Osteoblast (primary cell): ENCODE results near the gene ADRM1. TPM values are rescaled to one million over a fixed set of nuclear protein-coding genes. Genes with fewer than 3 reads are reported as not detected.
A peak's percentile ranks its signal among the peaks of the same experiment; 100 is the strongest.

Experiments used
- DNase-seq: peaks from one replicate; pipeline ENCODE4 v3.0.0; 2011; ENCODE audit warnings: low spot score, mixed read lengths; ENCODE audit not compliant: insufficient read length; ENCODE audit errors: missing footprints
- H2AFZ ChIP-seq: 2 replicates; pipeline ENCODE4 v1.6.0; 2011; ENCODE audit warnings: mild to moderate bottlenecking, low read length
- H3K27ac ChIP-seq: 2 replicates; pipeline ENCODE4 v1.5.1; 2011; ENCODE audit warnings: mild to moderate bottlenecking, low read depth, low read length, moderate library complexity
- H3K27me3 ChIP-seq: 2 replicates; pipeline ENCODE4 v1.6.0; 2012; ENCODE audit warnings: mild to moderate bottlenecking, control low read depth, inconsistent platforms, low read length, moderate library complexity; ENCODE audit not compliant: insufficient read depth
- H3K36me3 ChIP-seq: 2 replicates; pipeline ENCODE4 v1.5.1; 2011; ENCODE audit warnings: mild to moderate bottlenecking, low read length, control low read depth, moderate library complexity; ENCODE audit not compliant: insufficient read depth
- H3K4me1 ChIP-seq: 2 replicates; pipeline ENCODE4 v1.5.1; 2011; ENCODE audit warnings: mild to moderate bottlenecking, low read length, control low read depth, moderate library complexity; ENCODE audit not compliant: insufficient read depth
- H3K4me2 ChIP-seq: 2 replicates; pipeline ENCODE4 v1.6.0; 2011; ENCODE audit warnings: mild to moderate bottlenecking, low read length; ENCODE audit not compliant: insufficient read depth
- H3K4me3 ChIP-seq: fragments of 200-600 bp; sonication (generic); 3 replicates; pipeline ENCODE4 v1.5.1; 2012; ENCODE audit warnings: mild to moderate bottlenecking, low read length, inconsistent platforms; ENCODE audit not compliant: insufficient read depth
- H3K79me2 ChIP-seq: 2 replicates; pipeline ENCODE4 v1.6.0; 2012; ENCODE audit warnings: mild to moderate bottlenecking, low read length, control low read depth, inconsistent platforms; ENCODE audit not compliant: insufficient read depth
- H3K9me3 ChIP-seq: 2 replicates; pipeline ENCODE4 v1.5.1; 2011; ENCODE audit warnings: low read depth, low read length, control low read depth
- H4K20me1 ChIP-seq: 2 replicates; pipeline ENCODE4 v1.6.0; 2012; ENCODE audit warnings: mild to moderate bottlenecking, low read length, control low read depth; ENCODE audit not compliant: insufficient read depth
- CTCF ChIP-seq: IDR thresholded peaks from 2 replicates; pipeline ENCODE4 v1.5.1; 2011; ENCODE audit warnings: mild to moderate bottlenecking, low read depth, low read length, moderate library complexity; ENCODE audit errors: extremely low read depth
- total RNA-seq: library from RNA; depleted of rRNA; stranded (reverse); fragments of >200 nt; gene quantifications from 2 replicates; pipeline ENCODE4 v1.2.3, GENCODE V29; 2012

ADRM1 gene
- total RNA-seq, 1 donor: 103 TPM

DNA sequence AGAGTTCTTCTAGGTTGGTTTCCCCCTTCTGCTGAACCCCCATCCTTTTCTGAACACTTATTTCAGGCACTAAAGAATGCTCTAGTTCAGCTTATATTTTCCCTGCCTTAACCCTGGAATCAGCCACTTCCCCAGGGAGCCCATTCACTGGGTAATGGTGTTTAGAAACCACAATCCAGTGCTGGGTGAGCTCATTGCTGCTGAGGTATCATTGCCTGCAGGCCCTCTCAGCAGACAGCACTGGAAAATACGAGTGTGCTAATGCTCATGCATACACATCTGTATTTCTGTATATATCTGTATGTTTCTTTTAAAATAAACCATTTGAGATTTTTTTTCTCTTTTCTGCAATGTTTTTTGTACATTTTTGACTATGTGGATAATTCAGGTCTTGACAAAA lies 37.4 kb upstream of the ADRM1 start:
- H3K9me3 ChIP-seq: no peaks in the 10 kb centered on the region
- peaks cover 52% of the 10 kb centered on the region for H3K36me3 ChIP-seq
- no peak overlapping the region for H2AFZ ChIP-seq
- peaks cover 10% of the 10 kb centered on the region for H3K79me2 ChIP-seq
- peak; percentile 14 for DNase-seq
- H3K27ac ChIP-seq: no peak overlapping the region
- no peak for TF ChIP-seq CTCF
- no peak overlapping the region for H3K4me3 ChIP-seq
- peaks cover 33% of the 10 kb centered on the region for H4K20me1 ChIP-seq
- H3K27me3 ChIP-seq: no peaks in the 10 kb centered on the region
- H3K4me2 ChIP-seq: no peak overlapping the region
- no peaks in the 10 kb centered on the region for H3K4me1 ChIP-seq

DNA sequence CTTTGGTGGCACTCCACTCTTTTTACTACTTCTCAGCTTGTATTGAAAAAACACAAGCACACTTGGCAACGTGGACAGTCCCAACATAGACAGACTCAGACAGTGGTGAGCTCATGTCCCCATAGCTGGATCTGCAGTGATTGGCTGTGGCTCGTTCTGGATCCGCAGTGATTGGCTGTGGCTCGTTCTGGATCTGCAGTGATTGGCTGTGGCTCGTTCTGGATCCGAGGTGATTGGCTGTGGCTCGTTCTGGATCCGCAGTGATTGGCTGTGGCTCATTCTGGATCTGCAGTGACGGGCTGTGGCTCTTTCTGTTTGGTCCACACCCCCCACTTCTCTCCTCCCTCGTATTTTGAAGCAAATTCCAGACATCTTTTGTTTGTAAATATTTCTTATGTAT lies 36.5 kb upstream of the ADRM1 start:
- no peak for TF ChIP-seq CTCF
- peak; percentile 45 for DNase-seq
- Histone ChIP-seq H3K4me2 (no peak overlapping the region), H3K4me1 (no peaks in the 10 kb centered on the region), H3K79me2 (peaks cover 8% of the 10 kb centered on the region), H4K20me1 (peaks cover 28% of the 10 kb centered on the region), H3K9me3 (no peaks in the 10 kb centered on the region), H3K27ac (no peak overlapping the region), H3K36me3 (peaks cover 43% of the 10 kb centered on the region), H3K27me3 (no peaks in the 10 kb centered on the region), H3K4me3 (no peak overlapping the region), H2AFZ (no peak overlapping the region)

- DNase-seq: peak; percentile 3
- Histone ChIP-seq H2AFZ (no peak overlapping the region), H3K4me2 (no peak overlapping the region), H3K27me3 (no peaks in the 10 kb centered on the region), H3K9me3 (no peaks in the 10 kb centered on the region), H3K36me3 (peaks cover 41% of the 10 kb centered on the region), H3K4me3 (no peak overlapping the region), H3K4me1 (no peaks in the 10 kb centered on the region), H4K20me1 (peaks cover 26% of the 10 kb centered on the region), H3K79me2 (peaks cover 7% of the 10 kb centered on the region), H3K27ac (no peak overlapping the region)
- no peak for TF ChIP-seq CTCF
Observed at GRCh38 chr20:62266851-62267250, 35.9 kb upstream of the ADRM1 start.

GRCh38 chr20:62267543-62267942 lies 35.3 kb upstream of the ADRM1 start:
- no peaks in the 10 kb centered on the region for H3K4me1 ChIP-seq
- H3K9me3 ChIP-seq: no peaks in the 10 kb centered on the region
- DNase-seq: peak; percentile 29
- peaks cover 24% of the 10 kb centered on the region for H4K20me1 ChIP-seq
- TF ChIP-seq CTCF: no peak
- H3K79me2 ChIP-seq: peaks cover 7% of the 10 kb centered on the region
- no peaks in the 10 kb centered on the region for H3K27me3 ChIP-seq
- no peak overlapping the region for H3K27ac ChIP-seq
- H3K4me3 ChIP-seq: no peak overlapping the region
- H2AFZ ChIP-seq: no peak overlapping the region
- H3K36me3 ChIP-seq: peaks cover 37% of the 10 kb centered on the region
- H3K4me2 ChIP-seq: no peak overlapping the region
